CD1c-positive myeloid dendritic cell (primary cell): Measurements from ENCODE around the gene PTGER4.
"Not testable (repeated sequence)": the region's sequence is repeated elsewhere in the genome, so short reads cannot be mapped to it uniquely, and the experiment has no call there.

Source experiments
- DNase-seq: peaks from one replicate; pipeline ENCODE4 v3.0.0-alpha.2; 2016; ENCODE audit errors: extremely low spot score

Gene PTGER4

DNA sequence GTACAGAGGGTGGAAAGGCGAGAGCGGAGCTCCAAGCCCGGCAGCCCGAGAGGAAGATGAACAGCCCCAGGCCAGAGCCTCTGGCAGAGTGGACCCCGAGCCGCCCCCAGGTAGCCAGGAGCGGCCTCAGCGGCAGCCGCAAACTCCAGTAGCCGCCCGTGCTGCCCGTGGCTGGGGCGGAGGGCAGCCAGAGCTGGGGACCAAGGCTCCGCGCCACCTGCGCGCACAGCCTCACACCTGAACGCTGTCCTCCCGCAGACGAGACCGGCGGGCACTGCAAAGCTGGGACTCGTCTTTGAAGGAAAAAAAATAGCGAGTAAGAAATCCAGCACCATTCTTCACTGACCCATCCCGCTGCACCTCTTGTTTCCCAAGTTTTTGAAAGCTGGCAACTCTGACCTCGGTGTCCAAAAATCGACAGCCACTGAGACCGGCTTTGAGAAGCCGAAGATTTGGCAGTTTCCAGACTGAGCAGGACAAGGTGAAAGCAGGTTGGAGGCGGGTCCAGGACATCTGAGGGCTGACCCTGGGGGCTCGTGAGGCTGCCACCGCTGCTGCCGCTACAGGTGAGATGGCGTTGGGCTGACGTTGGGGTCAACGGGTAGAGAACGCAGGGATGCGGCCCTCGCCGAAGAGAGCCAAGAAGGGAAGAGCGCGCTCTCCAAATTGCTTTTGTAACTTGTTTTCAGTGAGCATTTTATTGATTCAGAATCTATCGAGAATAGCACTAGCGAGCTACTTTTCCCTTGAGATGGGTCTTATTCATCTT lies at the start of gene PTGER4:
Gene PTGER4, plus strand, starts transcription at position 3 of the 769 bp plus-strand sequence. CDS start 1,079 bp downstream, outside the sequence.
- DNase-seq: no peak

DNA sequence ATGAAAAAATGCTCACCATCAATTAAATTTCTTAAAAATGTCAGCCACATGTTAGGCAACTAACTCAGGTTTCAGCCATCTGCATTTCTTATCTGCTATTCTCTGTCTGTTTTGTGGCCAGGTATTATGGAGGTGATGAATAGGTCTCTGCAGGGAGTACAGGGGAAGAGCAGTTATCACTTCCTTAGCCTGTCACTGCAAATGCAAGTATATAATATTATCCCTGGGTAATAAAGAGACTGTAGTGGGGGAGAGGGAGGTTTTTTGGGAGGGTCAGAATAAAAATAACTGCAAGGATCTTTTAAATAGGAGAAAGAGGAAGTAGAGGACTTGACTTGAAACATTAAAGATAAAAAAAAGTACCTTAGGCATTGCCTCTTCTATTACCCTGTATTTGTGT lies 49.6 kb upstream of the PTGER4 start:
- no peak for DNase-seq

DNA sequence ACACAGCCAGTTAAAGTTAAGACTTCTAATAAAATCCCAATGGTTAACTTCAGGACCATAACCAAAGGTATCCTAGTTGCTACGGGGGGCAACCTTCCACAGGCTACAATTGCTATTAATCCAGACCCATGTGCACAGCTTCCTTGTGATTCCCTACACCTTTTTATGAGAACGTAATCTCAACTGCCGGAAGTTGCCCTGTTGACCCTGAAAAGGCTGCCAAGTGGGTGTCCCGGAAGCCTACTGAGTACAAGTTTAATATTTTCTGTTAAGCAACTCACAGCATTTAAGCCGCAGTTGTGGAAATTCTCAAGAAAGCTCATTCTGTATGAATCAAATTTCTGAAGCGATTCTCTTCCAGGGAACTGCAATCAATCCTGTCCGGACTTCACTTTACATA lies 48.5 kb upstream of the PTGER4 start:
- DNase-seq: no peak

DNA sequence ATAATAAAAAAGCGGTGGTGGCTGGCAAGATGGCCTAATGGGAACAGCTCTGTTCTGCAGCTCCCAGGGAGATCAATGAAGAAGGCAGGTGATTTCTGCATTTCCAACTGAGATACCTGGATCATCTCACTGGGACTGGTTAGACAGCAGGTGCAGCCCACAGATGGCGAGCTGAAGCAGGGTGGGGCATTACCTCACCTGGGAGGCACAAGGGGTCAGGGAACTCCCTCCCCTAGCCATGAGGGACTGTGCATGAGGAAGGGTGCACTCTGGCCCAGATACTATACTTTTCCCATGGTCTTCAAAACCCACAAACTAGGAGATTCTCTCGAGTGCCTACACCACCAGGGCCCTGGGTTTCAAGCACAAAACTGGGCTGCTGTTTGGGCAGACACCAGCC lies 45.6 kb upstream of the PTGER4 start:
- DNase-seq: no peak

DNA sequence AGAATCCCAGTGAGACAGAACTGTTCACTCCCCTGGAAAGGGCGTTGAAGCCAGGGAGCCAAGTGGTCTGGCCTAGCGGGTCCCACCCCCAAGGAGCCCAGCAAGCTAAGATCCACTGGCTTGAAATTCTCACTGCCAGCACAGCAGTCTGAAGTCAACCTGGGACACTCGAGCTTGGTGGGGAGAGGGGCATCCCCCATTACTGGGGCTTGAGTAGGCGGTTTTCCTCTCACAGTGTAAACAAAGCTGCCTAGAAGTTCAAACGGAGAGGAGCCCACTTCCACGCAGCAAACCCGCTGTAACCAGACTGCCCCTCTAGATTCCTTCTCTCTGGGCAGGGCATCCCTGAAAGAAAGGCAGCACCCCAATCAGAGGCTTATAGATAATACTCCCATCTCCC lies 45.1 kb upstream of the PTGER4 start:
- DNase-seq: no peak

DNA sequence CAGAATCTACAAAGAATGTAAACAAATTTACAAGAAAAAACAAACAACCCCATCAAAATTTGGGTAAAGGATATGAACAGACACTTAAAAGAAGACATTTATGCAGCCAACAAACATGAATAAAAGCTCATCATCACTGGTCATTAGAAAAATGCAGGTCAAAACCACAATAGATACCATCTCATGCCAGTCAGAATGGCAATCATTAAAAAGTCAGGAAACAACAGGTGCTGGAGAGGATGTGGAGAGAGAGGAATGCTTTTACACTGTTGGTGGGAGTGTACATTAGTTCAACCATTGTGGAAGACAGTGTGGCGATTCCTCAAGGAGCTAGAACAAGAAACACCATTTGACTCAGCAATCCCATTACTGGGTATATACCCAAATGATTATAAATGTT lies 40.2 kb upstream of the PTGER4 start:
- DNase-seq: not testable (repeated sequence)

DNA sequence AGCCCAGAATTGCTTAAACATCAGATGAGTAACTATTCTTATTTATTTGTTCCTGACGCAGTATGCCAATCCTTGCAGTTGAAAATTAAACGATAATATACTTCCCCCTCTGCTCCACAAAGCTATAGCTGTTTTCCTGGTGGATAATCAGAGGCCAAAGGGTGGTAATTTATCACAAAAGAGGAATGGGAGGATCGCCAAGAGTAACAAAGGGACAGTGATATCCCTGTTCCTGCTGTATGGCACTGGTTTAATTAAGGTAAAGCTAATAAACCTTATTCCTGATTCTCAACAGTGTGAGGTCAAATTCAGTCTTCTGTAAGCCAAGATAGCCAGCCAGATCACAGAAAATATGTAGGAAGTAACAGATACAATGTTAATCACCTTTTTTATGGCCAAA lies 33.4 kb upstream of the PTGER4 start:
- no peak for DNase-seq

DNA sequence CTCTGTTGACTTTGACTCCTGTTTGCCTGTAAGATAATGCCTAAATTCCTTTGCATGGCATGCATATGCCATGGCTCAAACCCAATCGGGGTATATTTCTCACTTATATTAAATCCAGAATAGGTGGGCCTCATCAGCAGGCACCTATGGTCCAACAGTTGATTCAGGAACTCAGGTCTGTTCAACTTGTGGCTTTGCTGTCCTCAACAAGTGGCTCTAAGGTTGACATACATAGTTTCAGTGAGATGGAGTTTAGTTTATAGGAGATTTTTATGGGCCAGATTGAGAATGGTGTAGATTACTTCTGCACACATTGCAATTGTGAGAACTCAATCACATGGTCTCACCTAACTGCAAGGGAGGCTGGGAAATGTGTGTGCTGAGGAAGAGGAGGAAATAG lies 31.6 kb upstream of the PTGER4 start:
- no peak for DNase-seq

DNA sequence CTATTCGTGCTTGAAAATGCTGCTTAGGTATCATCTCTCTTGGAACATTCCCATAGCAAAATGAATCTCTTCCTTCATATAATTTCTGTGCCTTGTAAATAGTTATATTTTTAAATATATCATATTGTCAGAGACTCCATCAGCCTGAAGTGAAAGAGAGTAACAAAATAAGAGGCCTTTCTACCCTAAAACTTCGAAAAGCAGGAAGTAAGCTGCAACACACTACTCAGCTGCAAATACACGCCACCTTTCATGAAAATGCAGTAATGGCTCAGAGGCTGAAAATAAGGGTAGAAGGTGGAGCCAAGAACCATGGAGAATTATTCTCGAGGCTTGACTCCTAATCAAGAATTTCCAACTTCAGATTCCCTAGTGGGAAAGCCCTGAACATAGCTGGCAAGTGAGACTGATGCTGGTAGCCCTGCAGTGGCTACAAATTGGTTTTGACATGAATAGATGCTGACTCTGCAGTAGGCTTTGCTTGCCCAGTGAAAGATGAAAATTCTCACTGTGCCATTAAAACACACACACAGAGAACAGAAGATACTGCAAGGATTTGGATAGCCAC lies 30.2 kb upstream of the PTGER4 start:
- DNase-seq: peak; percentile 27

DNA sequence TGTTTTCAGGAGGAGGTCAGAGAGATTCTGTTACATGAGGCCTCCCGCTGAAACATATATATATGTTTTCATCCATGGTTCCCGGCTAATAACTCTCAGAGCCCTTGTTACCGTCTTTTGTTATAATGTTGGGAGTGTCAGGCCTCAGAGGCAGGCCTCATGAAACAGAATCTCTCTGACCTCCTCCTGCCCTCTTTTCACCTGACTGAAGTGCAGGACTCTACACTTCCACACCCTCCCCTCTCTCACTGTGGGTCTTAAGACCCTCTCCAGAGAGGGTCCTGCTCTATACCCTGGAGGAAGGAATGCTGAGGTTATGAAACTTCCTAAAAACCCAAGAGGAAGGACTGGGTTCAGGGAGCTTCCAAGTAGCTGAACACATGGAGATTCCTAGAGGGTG lies 28.5 kb upstream of the PTGER4 start:
- no peak for DNase-seq

DNA sequence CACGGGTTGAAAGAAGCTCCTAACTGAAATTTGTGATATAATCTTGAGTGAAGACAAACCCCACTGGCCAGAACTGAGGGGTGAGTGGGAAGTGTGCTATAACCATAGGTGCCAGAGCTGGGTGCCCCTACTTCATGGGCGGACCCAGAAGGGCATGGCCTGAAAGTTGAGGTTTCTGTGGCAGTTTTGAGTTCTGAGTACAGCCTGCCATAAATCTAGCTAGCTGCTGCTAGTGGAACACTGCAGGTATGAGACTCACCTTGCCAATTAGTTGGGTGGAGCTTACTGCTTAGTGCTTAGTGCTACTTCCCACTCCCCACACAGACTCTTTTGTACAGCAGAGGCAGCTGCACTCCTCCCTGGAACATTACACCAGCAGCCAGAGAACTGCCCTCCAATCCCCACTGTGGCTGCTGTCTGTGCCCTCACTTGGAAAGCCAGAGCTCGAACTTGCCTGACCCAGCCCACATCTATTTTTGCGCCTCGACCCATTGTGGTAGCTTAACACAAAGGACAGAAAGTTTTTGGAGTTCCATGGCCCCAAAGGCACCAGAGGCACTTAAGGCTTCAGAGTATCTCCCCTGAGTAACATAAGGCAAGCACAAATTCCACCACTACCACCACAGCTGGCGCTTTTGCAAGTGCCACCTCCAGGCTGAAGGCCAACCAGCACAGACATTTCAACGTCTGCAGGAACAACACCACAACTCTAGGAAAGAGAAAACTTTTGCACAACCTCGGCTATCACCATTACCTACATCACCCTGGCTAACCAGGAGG lies 27.1 kb upstream of the PTGER4 start:
- no peak for DNase-seq

DNA sequence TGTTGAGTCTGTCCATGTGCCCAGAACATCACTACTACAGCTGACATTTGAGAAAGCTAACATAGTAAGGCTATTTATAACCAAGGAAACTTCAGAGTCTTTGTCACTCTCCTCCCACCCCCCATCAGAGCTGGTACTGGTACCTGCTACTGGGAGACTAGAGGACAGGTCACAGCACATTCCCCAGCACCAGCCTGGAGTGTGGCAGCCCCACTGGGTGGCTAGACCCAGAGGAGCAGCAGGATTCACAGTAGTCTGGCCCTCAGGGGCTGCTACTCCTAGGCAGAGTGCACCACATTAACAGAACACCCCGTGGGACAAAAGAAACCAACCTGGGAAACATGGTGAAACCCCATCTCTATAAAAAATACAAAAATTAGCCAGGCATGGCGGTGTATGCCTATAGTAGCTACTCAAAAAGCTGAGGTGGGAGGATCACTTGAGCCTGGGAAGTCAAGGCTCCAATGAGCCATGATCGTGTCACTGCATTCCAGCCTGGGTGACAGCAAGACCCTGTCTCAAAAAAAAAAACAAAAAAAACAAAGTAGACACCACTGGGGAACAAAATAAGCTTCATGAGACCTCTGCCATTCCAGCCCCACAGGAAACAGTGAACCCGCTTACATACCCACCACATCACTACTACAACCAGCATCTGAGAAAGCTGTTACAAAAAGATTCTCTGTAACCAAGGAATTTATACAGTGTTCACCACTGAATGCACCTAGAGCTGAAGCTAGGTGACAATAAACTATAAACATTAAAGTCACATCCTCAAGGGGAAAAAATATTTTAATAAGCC lies 26.3 kb upstream of the PTGER4 start:
- DNase-seq: no peak

DNA sequence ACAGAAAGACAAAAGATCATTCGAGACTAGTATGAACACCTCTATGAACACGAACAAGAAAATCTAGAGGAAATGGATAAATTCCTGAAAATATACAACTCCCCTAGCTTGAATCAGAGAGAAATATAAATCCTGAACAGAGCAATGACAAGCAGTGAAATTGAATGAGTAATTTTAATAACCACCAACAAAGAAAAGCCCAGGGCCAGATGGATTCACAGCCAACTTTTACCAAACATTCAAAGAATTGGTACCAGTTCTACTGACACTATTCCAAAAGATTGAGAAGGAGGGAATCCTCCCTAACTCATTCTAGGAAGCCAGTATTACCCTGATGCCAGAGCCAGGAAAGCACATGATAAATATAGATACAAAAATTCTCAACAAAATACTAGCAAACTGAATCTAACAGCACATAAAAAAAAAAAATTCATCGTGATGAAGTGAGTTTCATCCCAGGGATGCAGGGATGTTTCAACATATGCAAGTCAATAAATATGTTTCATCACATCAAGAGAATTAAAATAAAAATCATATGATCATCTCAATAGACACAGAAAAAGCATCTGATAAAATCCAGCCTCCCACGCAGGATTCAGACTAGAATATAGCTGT lies 25.2 kb upstream of the PTGER4 start:
- no peak for DNase-seq

DNA sequence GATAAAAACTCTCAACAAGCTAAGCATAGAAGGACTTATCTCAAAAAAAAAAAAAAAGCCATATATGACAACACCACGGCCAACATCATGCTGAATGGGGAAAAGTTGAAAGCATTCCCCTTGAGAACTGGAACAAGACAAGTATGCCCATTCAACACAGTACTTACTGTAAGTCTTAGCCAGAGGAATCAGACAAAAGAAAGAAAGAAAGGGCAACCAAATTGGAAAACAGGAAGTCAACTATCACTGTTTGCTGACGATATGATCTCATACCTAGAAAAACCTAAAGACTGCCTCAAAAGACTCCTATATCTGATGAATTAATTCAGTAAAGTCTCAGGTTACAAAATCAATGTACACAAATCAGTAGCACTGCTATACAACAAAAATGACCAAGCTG lies 24.6 kb upstream of the PTGER4 start:
- DNase-seq: peak; percentile 39

DNA sequence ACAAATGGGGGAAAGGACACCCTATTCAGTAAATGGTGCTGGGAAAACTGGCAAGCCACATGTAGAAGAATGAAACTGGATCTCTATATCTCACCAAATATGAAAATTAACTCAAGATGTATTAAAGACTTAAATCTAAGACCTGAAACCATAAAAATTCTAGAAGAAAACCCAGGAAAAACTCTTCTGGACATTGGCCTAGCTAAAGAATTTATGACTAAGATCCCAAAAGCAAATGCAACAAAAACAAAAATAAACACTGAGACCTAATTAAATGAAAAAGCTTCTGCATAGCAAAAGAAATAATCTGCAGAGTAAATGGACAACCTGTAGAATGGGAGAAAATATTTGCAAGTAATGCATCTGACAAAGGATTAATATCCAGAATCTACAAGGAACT lies 23.6 kb upstream of the PTGER4 start:
- not testable (repeated sequence) for DNase-seq

DNA sequence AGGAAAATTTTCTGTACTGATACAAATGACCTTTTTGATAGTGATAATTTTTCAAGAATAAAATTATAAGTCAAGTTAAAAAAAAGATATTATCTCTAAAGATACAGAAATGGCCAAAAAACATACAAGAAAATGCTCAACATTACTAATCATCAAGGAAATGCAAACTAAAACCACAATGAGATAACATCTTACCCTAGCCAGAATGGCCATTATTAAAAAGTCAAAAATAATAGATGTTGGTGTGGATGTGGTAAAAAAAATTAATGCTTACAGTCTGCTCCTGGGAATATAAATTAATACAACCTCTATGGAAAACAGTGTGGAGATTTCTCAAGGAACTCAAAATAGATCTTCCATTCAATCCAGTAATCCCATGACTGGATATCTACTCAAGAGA lies 22.9 kb upstream of the PTGER4 start:
- no peak for DNase-seq

DNA sequence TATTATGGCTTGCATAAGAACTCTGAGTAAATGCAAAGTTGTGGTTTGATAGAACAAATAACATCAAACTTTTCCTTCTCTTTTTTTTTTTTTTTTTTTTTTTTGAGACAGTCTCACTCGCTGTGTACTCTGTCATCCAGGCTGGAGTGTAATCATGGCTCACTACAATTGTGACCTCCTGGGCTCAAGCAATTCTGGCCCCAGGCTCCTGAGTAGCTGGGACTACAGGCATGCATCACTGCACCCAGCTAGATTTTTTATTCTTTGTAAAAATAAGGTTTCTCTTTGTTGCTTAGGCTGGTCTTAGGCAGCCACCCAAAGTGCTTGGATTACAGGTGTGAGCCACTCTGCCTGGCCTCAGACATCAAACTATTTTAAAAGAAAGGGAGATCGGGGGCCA lies 19.0 kb upstream of the PTGER4 start:
- no peak for DNase-seq

DNA sequence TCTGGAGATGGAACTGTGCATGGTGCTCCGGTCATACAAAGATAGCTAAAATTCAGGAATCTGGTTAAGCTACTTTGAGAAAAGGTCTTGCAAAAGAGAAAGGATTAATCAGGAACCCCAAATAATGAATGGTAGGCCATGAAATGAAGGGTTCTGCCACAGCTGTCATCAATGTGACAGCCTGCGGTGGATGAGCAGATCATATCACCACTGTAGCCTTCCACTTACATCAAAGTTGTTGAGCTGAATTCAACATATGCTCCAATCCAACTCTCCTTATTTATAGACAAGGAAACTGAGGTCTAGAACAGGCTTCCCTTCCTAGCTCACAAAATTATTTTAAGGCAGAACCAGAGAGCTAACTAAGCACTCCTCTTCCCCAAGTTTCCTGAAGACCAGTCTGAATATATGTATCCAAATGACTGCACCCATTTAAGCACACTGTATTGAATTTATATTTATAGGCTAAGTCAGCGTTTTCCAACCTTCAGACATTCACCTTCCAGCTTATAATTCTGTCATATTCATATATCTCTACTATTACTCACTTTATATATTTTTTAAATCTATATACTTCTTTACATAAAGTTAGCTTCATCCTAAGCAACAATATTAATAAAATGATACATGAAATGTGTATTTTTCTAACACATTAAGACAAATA lies 13.9 kb upstream of the PTGER4 start:
- DNase-seq: no peak

DNA sequence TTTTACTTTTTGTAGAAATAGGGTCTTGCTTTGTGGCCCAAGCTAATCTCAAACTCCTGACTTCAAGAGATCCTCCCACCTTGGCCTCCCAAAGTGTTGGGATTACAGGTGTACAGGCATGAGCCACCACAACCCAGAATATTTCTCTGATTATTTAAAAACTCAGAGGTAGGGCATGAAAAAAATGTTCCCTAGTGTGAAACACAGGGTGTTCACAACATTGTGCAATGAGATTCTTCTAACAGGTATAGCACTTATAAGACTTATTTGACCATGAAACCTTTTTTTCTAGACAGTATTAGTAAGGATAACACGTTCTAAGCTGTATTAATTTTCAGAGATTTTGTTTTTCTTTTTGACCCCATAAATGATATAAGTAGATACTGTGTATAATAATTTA lies 13.1 kb upstream of the PTGER4 start:
- DNase-seq: no peak

DNA sequence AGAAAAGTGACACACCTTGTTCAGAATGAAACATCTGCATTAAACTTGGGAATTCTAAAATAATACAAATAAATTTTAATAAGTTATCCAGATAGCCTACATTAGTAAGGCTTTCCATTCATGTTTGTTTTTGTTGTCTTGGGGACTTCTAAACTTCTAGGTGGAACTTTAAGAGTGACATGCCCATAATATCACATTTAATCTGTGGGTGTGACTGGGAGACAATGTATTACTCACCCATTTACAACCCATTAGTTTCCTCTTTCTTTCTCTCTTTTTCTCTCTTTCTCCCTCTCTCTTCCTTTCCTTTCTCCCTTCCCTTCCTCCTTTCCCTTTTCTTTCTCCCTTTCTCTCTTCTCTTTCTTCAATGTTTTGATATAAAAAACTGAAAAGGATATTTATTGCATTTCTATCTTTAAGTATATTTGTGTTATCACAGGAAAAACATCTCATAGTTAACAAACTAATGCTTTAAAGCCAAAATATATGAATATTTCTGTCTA lies 12.5 kb upstream of the PTGER4 start:
- no peak for DNase-seq
